GM18858 (cell line): ENCODE results near the gene EPB41L2.
"Not testable (repeated sequence)": the region's sequence is repeated elsewhere in the genome, so short reads cannot be mapped to it uniquely, and the experiment has no call there.

Source experiments
- ATAC-seq: cut with Tn5 transposase; IDR thresholded peaks from one replicate; pipeline ENCODE4 v1.9.1; 2021; ENCODE audit not compliant: unreplicated experiment

Gene EPB41L2

GRCh38 chr6:130918171-130918570 is 144.9 kb downstream of the EPB41L2 start:
- no peak for ATAC-seq

DNA sequence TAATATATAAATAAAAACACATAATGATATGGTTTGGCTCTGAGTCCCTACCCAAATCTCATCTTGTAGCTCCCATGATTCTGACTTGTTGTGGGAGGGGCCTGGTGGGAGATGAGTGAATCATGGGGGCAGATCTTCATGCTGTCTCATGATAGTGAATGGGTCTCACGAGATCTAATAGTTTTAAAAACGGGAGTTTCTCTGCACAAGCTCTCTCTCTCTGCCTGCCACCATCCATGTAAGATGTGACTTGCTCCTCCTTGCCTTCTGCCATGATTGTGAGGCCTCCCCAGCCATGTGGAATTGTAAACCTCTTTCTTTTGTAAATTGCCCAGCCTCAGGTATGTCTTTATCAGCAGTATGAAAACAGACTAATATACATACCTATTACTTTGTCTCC is 147.4 kb downstream of the EPB41L2 start:
- ATAC-seq = not testable (repeated sequence)

- peak; percentile 69 for ATAC-seq
Observed at GRCh38 chr6:130913120-130913519, 149.9 kb downstream of the EPB41L2 start.

DNA sequence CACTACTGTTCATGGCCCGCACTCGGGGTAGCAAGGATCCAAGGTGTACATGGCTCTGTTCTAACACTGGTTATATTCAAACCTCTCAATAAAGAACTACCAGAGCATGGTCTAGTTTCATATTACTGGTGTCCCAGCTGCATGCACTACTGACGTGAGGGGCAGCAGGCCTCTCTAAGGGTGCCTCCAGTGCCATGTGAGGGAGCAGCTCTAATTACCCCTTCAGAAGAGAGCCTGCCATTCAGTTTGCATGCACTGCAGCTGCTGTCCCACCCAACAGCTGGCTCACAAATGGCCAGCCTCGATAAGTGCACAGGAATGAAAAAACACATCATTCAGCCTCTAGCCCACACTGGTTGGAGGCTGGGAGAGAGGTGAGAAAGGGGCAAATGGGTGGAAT is 150.6 kb downstream of the EPB41L2 start:
- no peak for ATAC-seq

DNA sequence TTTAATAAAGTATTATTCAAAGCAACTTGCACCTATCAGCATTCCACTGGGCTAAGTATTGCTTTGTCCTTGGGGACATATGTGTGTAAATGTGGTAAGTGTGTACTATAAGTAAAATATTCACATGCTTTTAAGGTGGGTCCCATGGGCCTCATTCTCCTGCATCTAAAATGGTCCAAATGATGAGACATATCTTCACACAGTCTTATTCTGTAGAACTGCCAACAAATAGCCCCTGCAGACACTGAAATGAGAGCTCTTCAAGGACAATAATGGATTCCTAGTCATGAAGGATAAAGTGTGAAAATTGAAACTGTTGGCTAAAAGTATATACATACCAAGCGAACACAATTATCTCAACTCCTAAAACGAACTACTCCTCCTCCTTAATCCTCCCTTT is 154.1 kb downstream of the EPB41L2 start:
- no peak for ATAC-seq

DNA sequence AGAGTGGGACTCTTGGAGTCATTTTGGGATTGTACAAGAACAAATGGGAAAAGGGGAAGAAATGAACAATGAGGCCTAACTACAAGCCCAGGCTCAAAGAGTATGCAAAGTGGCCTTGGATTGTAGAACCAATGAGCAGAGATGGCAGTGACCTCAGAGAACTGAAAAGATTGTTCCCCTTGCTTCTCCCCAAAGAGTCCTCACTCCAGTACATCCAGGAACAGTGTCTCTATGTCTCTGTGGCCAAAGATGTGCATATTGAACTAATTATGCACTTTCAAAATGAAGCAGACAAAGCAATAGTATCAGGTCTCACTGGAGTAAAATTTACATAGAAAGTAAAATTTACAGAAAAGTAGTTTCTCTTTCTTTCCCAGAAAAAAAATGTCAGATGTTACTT is 154.9 kb downstream of the EPB41L2 start:
- peak; percentile 59 for ATAC-seq

- ATAC-seq = no peak
Observed at GRCh38 chr6:130907687-130908086, 155.4 kb downstream of the EPB41L2 start.

DNA sequence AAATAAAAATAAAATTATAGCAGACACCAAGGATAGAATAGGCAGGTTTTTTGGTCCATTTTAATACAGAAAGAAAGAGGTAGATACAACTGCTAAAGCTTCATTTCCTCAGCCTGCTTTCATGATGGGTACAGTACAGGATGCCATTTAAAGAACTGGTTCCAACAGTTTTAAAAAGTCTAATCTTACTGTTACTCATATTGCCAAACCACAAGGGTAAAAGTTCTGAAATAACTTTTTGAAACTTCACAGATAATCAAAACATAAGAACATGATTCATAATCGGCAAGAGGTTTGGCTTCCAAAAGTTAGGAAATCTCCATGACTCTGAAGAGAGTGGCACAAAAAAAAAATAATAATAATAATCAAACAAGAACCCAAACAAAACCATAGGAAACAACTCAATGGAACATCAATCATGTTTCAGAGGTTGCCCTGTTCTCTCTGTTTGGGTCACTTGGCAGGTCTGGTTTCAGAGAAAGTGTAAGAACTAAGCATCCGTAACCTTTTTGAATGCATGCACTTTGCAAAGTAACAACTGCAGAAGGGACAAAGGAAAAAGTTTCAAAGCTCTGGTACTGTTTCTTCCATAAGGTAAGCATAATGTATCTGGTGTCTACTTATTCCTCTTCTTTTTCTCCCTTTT is 156.2 kb downstream of the EPB41L2 start:
- no peak for ATAC-seq

- ATAC-seq = no peak
Observed at GRCh38 chr6:130903602-130904001, 159.4 kb downstream of the EPB41L2 start.

GRCh38 chr6:130903007-130903406 is 160.0 kb downstream of the EPB41L2 start:
- ATAC-seq = no peak

DNA sequence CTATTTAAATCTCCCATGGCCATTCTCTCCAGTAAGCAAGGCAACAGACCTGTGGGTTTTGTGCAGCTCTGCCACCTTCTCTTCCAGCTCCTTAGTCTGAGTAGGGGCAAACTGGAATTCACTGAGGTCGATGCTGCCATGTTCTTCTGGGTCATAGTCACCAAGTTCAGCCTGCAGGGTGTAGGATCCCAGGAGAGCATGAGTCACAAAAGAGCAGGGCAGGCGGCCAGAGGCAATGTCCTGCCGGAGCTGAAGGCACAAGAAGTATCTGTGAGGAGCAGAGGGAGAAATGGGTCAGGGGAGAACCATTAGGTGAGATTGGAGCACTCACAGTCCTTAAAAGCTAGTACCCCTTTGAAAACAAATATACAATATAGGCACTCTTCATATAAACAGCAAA is 162.1 kb downstream of the EPB41L2 start:
- ATAC-seq = no peak

GRCh38 chr6:130896249-130896648 is 166.8 kb downstream of the EPB41L2 start:
- no peak for ATAC-seq

DNA sequence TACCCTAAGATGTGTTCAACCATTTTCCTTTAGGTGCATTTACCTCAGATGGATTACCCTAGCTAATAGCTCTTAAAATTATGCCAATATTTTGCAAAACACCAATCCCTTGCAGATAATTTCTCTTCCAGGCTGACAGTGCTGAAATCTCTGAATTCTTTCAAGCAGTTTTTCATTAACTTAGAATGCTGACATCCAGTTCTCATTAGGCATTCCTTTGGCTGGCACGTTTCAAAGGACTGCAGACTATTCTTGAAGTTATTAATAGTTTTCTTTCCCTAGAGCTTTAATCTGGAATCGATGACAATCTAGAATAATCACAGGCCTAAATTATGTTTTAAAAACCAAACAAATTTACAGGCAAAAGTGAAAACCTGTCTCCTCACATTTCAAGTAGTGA is 167.5 kb downstream of the EPB41L2 start:
- ATAC-seq = no peak

DNA sequence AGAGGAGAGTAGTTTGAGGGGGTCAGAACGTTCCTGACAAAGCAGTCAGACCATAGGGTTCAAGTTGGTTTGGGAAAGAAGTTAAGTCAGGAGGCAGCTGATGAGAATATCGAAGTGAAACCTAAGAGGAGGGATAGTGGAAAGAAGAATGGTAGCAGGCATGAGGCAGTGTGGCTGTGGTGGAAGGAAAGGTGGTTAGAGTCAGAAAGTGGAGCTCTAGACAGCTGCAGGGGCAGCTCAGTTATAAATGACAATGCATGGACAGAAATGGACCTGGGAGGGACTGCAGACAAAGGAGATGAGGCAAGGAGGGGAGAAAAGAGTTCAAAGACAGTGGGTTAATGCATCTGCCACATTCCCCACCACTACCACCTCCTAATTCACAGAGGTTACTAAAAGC is 169.3 kb downstream of the EPB41L2 start:
- ATAC-seq = no peak

DNA sequence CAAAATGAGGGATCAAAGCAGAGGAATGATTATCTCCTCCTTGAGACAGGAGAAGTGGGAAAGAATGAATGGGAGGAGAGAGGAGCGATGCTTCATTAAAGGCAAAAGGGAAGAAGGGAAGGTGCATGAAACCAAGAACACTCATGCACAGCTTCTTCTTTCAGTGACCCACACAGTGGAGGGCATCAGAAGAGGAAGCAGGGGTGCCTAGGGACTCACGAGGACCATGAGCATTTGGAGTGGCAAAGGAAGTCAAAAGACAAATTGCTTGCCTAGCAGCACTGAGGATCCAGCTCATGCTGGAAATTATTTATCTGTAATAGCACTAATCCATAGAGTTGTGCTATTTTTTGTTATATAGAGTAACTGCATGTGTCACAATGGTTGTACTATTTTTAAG is 169.8 kb downstream of the EPB41L2 start:
- ATAC-seq = no peak

DNA sequence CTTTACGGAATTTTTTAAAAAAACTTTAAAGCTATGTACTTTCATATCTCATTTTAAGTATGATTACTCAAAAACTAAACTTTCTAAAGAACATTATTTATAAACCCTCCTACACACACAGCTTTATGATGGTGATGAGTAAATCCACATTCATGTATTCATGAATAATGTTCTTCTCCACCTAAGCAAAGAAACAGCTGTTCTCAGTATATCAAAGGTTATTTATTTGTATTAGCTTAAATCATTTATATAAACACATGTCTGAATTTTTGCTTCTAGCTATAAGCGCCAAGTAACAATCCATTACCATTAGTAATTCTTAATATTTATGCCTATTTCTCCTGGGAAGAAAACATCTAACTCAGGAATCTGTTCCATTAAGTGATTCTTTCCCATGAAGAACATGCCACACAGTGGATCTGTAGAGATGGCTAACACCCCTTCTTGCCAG is 172.5 kb downstream of the EPB41L2 start:
- ATAC-seq = no peak

DNA sequence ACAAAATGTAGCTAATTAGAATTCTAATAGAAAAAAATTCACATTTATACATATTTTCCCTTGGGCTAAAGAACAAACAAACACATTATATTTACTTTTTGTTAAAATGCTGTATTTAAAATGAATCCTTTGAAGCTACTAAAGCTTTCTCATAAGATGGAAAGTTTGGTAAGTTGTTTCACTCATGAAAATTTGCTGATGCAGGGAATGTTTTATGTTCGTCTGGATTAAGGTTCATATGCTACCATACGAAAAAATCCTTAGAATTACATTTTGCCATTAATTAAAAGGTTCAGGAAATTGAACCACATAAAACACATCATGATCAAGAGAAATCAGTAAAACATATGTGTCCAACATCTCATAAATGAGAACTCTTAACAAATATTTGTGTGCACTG is 173.6 kb downstream of the EPB41L2 start:
- ATAC-seq = no peak

DNA sequence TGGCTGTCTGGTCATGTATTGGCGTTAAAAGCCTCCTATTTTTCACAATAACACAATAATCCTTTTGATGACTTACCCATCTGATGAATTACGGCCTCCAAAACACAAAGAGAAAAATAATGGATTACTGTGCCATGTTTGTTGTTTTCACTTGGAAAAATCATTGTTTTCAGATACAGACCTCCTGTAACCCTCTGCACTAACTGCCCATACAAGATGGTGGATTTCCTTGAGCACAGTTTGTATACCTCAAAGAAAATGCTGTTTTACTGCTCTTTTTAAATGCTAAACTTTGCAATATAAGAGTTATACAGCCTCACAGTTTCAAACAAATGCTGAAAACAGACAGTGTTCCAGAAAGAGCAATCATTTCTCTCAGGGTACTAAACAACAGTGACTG is 174.8 kb downstream of the EPB41L2 start:
- ATAC-seq = no peak

- ATAC-seq = no peak
Observed at GRCh38 chr6:130886966-130887365, 176.1 kb downstream of the EPB41L2 start.

DNA sequence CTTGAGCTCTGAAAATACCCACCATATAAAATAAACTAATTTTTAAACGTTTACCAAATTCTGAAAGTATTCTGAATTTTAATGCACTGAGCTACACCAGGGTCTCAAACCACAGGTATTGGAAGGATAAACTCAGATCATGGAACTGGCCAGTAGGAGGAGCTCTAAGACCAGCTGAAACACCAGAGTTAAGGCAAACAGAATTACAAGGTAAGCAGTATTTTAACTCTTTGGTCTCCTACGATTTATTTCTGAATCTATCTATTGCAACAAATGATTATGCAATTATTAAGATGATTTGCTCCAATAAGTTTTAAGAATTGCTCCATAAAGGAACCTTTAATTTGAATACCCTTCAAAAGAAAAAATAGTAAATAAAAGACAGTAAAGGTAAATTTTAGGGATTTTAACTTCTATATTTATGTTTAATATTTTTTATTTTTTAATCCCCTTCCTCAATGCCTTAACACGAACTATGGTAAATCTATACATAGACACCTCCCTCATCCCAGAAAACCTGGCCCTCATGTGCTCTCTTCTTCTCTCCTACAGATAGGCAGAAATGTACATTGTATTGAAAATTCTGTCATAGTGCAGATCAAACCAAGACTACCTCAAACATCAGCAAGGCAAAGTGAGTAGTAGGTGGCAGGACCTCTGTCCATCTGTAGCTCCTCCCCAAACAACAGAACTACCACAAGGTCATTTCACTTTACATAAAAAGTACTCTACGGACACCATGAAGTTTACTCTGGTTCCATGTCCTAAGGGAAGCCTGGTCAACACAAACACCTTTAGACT is 177.5 kb downstream of the EPB41L2 start:
- peak; percentile 88 for ATAC-seq

- ATAC-seq = no peak
Observed at GRCh38 chr6:130882370-130882769, 180.7 kb downstream of the EPB41L2 start.

DNA sequence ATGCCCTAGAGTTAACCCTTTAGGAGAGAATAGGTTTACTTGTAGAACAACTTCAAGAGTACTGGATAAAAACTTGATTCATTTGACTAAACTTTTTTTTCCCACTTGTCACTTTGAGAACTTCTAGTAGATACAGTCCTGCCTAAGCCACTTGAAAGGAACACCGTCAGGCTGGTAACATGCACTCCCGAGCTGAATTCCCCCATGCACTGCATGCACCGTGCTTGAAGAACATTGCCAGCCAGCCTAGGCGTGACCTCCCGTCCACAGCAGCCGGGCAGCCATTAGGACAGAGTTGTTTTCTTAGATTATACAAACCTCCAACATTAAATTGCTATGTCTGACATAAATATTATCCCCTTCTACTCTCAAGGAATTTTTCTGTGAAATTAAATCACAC is 183.2 kb downstream of the EPB41L2 start:
- ATAC-seq = no peak

DNA sequence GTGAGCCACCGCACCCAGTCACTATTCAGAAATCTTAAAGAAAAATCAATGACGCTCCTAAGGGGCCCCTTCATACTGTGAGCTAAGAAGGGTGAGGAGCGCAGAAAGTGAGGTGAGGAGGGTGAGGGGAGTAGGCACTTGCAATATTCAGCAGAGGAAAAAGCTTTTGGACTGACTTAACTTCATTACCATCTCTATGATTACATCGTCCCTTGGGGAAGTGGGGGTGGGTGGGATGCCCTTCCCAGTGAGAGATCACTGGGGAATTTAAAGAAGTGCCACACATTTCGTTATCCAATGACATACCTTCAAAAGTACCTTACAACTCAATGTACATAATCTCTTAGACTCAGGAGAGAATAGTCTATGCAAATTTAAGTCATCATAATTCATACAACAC is 189.3 kb downstream of the EPB41L2 start:
- no peak for ATAC-seq
